GM21825 (cell line): ENCODE results near the gene PGLYRP1.

Experiments used
- ATAC-seq: cut with Tn5 transposase; IDR thresholded peaks from one replicate; pipeline ENCODE4 v1.9.1; 2021; ENCODE audit warnings: mild to moderate bottlenecking, moderate library complexity; ENCODE audit not compliant: unreplicated experiment

The PGLYRP1 gene

DNA sequence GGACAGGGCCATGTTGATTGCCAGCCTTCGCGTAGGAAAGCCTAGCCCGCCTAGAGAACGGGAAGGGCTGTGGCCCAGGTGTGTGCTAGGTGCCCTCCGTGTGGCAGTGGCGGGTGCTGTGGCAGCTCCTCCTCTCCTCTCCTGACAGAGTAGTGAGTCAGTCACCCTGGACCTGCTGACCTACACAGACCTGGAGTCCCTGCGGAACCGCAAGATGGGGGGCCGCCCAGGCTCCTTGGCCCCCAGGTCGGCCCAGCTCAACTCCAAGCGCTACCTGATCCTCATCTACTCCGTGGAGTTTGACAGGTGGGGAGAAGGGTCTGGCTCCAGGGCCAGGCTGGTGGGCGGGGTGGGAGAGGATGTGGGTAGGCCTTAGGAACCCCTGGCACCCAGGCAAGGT lies 16.4 kb downstream of the PGLYRP1 start:
- no peak for ATAC-seq

DNA sequence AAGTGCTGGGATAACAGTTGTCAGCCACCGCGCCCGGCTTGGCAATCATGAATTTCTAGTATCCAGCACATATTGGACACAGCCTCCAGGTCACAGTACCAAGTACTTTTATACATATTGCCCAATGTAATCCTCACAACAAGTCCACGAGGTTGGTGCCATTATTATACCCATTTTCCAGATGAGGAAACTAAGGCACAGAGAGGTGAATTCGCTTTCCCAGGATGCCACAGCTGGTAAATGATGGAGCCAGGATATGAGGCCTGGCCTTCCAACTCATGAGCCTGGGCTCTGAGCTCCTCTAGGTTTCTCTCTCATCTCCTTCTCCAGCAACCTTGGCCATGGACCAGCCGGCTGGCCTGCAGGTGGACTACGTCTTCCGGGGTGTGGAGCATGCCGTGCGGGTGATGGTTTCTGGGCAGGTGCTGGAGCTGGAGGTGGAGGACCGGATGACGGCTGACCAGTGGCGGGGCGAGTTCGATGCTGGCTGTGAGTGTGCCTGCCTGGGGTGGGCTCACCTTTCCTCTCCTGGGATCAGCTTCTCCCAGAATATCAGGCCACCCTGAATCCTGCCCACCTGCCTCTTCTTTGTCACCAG lies 20.1 kb downstream of the PGLYRP1 start:
- no peak for ATAC-seq

DNA sequence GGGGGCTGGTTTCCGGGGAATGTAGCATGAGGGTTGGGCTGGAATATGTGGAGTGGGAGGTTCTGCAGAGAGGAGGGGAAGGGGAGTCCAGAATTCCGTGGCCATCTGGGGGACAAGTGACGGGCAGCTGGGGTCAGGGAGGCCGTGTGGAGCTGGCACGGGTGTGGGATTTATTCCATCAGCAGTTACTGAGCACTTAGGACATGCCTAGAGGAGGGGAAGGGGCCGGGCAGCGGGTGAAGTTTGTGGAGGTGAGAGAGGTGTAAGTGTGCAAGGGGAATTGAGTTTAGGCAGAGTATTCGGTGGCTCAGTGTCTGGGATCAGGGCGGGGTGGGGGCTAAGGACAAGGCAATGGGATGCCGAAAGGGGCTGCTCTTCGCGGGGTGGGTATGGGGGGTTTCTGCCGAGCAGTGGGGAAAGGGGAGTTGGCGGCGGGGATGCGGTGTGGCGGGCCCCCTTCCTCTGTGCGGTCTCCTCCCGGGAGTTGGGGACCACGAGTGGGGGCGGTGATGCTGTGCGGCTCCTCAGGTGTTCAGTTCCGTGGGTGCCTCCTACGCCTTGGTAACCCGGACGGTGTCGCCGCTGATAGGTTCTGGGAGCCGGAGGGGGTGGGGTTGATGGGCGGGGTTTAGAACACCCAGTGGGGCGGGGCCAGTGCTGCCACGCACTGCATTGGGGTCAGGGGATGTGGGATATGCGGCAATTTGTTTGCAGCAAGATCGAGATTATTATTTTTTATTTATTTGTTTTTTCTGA lies 22.2 kb downstream of the PGLYRP1 start:
- ATAC-seq: no peak

DNA sequence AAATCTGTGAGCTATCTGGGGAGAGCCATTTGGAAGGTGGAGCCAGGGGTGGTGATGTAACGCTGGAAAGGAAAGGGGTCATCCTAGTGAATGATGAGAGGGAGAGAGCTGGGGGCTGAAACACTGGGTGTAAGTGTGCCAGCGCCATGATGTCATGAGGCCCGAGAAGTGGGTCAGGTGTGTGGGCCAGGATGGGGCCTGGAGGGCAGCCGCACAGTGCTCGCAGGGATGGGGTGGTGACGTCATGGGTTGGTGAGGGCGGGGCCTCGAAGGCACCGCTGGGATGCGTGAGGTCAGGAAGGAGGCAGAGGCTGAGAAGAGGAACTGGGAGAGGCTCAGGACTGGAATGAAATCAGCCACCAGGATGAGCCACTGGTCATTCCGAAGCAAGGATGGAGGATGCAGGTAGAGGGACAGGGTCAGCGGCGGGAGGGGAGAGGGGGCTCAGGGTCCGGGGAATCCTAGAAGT lies 23.2 kb downstream of the PGLYRP1 start:
- ATAC-seq: no peak

DNA sequence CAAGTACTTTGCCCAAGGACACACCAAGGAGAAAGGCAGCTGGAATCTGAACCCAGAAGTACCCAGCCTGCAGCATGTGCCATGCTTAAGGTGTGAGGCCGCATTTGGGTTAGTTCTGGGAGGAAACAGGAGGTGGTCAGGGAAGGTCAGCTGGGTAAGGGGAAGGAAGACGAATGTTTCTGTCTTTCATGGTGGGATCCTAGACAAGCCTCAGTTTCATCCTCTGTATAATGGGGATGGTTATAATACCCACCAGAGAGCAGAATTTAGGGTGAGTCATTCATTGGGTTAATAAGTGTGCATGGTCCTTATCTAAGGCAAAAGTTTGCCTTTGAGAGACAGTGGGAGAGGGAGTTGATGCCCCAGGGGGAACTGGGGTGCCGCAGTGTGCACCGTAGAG lies 24.0 kb downstream of the PGLYRP1 start:
- no peak for ATAC-seq

DNA sequence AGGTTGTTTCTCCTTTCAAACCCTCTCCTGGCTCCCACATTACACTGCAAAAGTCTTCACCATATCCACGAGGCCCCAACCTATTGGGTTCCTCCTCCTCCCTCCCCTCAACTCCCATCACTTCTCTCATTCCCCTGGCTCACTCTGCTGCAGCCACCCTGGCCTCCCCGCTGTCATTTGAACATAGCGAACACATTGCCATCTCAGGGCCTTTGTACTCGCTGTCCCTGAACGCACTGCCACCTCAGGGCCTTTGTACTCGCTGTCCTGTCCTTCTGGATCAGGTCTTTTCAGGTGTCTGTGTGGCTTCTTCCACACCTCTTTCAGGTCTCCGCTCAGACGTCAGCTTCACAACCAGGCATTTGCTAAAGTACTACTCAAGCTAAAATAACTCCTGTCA lies 25.9 kb downstream of the PGLYRP1 start:
- no peak for ATAC-seq

DNA sequence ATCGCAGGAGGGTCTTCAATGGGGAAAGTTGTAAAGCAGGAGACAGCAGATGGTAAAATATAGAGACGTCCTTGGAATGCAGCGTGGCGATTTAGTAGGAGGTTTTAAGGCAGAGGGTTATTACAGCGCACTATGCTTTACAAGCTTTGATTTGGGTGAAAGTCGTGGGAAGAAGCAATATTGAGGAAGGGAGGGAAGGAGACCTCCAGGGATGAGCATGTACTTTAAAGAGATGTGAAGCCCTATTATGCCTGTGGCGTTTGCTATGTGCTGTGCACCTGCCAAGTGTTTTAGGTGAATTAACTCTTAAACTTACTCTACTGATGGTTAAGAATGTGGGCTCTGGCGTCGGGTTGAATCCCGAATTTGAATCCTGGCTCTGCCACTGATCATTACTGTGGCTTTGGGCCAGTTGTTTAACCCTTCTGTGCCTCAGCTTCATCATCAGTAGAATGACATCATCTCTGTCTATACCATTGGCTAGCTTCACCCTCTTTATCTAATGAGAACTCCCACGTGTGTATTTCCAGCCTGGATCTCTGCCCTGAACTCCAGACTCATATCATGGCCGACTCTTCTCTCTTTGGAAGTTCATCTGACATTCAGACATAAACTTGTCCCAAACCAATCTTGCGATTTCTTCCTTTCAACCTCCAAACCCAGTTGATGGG lies 27.0 kb downstream of the PGLYRP1 start:
- no peak for ATAC-seq

DNA sequence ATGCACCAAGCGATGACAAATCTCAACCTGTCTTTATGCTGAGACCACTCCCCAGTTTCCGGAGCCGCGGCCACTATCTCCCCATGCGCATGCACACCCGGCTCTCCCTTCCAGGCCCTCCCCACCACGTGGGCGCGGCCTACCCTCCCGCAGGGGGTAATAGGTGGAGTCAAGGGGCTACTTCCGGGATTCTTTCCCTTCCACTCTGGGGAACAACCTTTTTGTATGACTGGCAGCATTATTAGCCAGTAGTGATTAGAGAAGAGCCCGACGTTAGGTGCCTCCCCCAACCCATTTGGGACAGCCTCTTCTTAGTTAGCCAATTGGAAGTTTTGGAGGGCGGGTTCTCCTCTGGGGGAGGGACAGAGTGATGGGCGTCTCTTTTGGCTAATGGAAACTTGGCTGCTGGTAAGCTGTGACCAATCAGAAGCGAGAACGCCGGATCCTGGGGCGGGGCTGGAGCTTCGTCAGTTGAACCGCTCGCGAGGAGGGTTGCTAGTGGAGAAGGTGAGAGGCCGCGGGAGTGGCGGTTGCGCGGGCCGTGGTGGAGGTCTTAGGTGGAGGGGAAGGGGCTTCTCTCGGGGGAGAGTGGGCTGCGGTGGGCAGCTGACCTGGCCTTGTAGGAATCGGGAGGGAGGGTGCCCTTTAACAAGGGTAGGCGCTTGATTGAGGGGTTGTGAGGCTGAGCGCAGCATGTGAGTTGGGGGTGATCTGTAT lies 27.7 kb downstream of the PGLYRP1 start, which contains the start of gene CCDC61:
TSS of gene CCDC61 (plus strand) at position 470 of the 717 bp plus-strand sequence. CDS start 7,552 bp downstream, outside the sequence.
- ATAC-seq: peak; percentile 94

DNA sequence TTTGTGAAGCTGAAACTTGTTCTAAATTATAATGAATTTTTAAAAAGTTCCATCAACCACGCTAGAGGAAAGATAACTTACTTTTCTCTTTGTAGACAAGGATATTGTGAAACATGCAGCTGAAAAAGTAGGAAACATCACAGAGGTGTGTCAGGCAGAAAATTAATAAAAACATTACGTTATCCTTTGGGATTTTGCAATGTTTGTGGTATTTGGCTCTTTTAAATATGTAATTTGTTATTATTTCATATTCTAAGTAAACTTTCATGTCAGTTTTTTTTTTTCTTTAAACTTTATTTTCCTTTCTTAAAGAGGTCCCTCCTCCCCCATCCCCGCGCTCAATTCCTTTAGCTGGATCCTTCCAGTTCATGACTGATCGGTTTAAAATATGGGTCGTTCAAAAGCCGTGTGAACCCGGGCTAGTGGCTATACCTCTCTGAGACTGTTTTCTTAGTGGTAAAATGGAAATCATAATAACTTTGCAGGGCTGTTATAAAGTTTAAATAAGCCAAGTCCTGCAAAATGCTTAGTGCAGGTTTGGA lies 28.3 kb downstream of the PGLYRP1 start:
- no peak for ATAC-seq

DNA sequence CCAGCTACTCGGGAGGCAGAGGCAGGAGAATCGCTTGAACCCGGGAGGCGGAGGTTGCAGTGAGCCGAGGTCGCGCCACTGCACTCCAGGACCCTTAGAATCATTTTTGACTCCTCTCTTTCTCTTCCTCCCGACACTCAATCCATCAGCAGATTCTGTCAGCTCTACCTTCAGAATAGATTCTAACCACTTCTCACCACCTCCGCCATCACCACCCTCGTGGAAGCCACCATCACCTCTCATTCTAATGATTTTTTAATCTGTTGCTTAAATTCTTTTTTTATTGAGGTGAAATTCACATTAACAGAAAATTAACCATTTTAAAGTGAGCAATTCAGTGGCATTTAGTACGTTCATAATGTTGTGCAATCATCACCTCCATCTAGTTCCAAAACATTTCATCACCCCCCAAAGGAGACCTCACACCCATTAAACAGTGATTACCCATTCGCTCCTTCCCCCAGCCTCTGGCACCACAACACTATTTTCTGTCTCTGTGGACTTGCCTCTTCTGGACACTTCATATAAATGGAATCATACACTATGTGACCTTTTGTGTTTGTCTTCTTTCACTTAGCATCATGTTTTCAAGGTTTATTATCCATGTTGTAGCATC lies 32.6 kb downstream of the PGLYRP1 start:
- ATAC-seq: no peak

DNA sequence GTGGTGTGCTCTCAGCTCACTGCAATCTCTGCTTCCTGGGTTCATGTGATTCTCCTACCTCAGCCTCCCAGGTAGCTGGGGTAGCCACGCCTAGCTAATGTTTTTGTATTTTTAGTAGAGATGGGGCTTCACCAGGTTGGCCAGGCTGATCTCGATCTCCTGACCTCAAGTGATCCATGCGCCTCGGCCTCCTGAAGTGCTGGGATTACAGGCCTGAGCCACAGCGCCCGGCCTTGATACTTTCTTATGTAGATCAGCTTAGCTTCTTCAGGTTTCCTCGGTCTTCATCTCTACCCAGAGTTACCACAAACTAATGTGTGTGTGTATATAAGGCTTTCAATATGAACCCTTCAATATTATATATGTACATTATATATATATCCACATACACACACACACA lies 37.5 kb downstream of the PGLYRP1 start:
- no peak for ATAC-seq

DNA sequence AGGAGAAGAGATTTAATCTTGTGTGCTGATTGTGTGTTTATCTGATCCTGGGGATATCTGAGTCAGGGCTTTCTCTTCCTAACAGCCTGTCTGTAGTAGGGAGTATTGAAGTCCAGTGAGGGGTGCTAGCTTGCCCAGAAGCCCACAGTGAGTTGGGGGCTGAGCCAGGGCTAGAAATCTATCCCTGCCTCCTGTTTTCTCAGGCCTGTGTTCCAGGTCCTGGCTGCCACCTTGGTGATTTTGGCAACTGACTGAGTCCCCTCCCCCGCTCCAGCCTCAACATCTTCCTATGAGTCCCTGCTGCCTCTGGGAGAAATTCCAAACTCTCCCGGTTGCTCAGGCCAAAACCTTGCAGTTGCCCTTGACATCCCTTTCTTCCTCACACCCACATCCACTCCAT lies 41.5 kb downstream of the PGLYRP1 start:
- ATAC-seq: no peak

DNA sequence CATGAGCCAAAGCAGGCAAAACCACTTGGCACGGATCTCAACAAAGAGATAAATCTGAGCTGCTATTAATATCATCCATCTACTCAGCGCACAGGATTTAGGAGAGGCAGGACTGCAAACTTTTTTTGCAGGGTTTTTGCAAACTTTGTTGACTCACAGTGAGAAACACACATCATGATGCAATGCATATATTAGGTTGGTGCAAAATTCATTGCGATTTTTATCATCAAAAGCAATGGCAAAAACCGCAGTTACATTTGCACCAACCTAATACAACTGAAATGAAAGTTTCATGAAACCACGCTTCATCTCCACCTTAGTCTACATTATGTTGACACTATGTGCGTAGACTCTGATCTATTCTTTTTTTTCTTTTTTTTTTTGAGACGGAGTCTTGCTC lies 44.7 kb downstream of the PGLYRP1 start:
- no peak for ATAC-seq

DNA sequence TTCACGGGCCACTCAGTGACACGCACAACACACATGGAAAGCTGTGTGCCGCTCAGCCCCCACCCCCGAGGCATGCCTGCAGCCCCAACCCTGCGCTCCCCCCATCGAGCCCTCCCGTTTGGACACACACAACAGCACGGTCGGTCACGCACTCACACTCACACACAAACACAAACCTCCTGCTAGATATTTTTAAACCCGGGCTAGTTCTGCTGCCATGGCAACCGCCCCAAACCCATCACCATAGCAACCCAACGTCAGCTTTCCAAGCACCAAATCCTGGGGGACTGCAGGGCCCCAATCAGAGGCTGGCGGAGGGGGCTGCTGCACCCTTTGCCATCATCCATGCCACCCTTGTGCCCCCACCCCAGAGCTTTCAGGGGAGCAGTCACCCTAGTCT lies 46.7 kb downstream of the PGLYRP1 start:
- no peak for ATAC-seq

DNA sequence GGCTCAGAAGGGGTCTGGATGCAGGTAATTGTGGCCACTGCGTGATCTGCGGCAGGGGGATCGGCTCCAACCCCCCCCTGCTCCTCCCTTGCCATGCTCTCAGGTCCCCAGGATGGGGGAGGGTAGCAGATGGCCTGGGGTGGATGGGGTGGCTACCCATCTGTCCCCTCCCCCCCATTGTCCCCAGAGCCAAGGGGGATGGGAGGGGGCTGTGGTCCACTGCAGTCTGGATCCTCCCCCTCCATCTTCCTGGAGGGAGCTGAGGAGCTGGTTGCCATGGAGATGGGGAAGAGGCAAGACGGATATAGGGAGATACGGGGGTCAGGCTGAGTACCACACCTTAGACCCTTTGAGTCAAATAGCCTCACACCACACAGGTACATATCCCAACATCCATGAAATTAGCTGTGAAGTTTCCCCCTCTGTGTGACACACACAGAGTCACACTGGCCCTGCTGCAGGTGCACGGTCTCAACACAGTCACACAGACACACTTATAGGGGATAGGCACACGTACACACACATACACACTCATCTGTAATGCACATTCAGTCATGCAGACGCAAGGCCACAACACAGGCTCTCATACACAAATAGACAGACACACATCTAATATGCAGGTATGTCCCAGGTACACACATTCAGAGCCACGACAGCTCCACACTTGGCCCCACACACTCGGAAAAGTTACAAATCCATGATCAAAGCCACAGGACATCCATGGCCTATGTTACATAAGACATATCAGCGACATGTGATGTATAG lies 47.4 kb downstream of the PGLYRP1 start:
- ATAC-seq: no peak

DNA sequence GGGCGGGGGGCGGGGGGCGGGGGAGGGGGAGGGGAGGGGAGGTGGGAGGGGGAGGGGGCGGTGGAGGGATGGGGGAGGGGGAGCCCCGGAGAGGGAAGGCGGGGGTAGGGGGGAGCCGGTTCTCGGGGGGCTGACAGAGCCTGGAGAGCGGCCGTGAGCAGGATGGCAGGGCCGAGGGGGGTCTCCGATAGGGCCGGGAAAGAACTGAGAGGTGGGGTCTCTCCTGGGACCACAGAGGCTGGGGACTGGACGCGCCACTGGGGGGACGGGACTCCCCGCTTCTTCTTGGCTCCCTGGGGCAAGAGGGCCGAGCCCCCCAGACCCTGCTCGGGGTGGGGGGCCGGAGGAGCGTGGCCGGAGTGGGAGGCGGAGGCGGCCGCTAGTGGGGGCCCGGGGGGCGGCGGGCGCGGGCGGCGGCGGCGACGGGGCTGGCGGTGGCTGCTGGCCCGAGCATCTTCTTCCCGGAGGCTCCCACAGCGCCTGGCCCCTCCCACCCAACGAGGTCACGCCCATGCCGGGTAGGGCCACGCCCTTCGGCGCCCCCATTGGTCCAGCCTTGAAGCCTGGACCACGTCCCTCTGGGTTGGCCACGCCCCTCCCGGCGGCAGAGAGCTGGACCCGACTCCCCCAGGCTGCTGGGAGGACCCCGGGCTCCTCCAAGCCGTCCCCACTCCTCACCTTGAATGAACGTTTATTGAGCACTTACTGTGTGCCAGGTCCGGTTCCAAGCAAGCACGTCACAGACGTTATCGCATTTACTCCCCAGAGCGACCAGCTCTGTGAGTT lies 49.1 kb downstream of the PGLYRP1 start, which contains the start of gene NOVA2:
TSS of gene NOVA2 (minus strand) at position 313 of the 786 bp plus-strand sequence. CDS start 514 bp downstream, outside the sequence.
- no peak for ATAC-seq

DNA sequence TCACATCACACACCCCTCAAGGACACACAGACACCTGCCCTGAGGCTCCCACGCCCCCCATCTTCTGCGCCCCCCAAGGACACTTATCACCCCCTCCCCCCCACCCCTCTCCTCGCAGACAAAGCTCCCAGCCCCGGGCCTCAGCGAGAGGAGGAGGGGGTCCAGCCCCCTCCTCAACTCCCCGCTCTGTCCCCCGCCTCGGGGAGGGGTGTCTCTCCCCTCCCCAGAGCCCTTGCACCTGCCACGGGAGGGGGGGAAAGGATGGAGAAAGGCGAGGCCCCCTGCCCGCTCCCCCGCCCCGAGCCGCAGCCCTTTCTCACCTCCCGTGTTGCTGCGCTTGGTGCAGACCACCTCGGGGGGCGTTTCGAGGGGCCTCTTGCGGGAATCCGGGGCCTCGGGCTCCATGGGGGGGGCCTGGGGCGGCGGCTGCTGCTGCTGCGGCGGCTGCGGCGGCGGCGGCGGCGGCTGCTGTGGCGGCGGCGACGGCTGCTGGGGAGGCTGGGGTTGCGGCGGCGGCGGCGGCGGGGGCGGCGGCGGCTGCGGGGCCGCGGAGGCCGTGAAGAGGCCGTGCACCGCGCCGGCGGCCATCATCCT lies 49.8 kb downstream of the PGLYRP1 start:
- no peak for ATAC-seq

DNA sequence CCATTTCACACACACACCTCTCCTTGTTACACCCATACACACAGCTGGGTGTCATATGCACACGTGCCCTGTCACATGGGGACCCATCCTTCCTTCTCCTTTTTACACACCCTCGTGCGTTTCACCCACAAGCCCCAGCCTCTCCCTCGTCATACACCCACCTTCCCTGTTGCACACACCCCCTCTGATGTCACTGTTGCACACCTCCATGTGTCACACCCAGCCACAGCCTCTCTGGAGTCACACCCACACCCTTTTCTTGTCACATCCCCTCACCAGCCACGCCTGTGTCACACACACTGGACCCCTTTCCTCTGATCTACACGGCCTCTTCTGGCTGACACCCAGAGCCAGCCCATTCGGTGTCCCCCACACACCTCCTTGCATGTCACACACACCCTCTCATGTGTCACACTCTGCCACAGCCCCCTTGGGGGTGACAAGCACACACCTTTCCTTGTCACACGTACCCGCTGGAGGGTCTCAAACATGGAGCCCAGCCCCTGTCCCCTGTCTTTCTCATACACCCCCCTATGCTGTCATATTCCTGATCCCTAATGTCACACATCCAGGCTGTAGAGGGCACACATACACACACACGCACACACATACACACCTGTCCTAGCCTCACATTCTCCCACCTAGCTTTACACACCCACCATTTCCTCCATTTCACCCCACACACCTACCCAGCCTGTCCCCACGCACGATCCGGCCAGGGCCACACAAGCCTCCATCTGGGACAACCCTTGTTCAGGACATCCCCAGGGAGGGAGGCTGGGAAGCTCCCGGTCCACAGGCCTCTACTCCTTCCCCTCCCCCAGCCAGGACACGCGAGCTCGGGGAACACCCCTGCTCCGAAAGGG lies 50.5 kb downstream of the PGLYRP1 start:
- no peak for ATAC-seq
